HG02759 (cell line): ENCODE results near the gene PDE11A.
"Not testable (repeated sequence)": the region's sequence is repeated elsewhere in the genome, so short reads cannot be mapped to it uniquely, and the experiment has no call there.

Experiments used
- ATAC-seq: cut with Tn5 transposase; IDR thresholded peaks from one replicate; pipeline ENCODE4 v1.9.1; 2021; ENCODE audit warnings: mild to moderate bottlenecking, moderate library complexity; ENCODE audit not compliant: unreplicated experiment

The PDE11A gene

DNA sequence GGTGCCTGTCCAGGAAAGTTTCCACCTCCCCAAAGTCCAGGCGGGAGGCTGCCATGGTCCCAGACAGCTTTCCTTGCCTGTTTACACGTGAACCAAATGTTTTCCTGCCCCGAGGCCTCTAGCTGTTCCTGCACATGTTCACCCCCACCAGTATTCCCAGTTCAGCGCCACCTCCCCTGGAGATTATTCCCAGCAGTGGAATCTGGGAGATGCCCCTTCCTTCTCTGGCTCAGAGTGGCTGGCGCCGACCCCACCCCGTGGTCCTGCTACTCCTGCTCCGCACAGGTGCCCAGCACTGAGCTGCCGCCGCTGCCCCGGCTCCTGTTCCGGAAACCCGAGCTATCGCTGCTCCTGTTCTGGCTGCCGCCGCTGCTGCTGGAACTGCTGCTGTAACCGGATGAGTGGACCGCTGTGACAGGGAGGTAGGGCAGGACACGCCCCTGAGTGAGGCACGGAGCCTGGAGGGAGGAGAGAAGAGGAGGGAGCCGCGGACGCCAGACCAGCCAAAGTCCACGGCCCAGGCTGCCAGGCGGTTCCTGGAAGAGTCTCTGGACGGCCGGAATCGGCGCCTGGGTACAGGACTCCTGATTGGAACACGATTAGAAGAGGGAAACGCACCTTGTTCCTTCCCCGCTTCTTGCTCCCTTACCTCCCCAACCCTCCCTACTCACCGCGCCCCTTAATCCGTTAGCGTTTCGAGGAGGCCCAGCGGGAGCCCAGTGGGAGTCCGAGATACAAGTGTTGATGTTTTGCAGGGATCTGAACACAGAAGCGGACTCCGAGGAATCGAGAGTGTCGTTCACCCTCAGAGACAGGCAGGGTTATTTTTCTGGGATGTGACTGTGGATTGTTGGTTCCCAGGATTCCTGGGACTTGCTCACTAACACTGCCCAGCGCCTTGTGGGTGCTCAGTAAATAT lies at the start of gene PDE11A:
TSS of gene PDE11A (minus strand) at position 395 of the 919 bp plus-strand sequence. CDS start at position 55, 340 bp downstream.
- ATAC-seq = peak; percentile 69

DNA sequence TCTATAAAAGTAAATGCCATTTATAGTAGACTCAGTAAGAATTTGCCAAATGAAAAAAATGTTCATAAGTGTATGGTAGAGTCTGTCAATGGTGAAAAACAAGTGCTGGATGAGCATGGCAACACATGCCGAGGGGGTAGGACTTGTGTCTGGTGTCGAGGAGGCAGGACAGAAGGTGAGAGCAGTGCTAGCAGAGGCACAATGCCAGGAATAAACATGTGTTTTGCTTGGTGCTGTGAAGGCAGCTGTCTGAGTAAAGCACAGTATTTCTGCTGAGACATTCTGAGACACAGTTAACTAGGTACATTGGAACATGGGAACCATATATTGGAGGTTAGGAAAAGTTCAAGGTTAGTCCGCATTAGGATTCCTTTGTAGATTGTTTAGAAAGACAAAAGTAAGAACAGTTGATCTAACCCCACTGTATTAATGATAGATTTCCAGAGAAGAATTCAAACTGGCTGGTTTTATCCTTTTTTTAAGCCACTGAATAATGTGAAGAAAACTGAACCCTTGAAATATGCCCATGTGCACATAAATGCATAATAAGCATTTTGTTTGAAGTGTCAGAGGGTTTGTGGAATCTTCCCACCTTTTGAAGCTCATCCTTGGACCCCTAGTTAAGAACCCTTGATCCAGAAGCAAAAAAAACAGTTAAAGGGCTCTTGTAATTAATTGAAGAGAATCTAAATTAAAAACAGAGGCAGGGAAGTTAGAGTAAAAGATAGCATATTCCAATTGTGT lies 46.8 kb upstream of the PDE11A start:
- ATAC-seq = no peak

DNA sequence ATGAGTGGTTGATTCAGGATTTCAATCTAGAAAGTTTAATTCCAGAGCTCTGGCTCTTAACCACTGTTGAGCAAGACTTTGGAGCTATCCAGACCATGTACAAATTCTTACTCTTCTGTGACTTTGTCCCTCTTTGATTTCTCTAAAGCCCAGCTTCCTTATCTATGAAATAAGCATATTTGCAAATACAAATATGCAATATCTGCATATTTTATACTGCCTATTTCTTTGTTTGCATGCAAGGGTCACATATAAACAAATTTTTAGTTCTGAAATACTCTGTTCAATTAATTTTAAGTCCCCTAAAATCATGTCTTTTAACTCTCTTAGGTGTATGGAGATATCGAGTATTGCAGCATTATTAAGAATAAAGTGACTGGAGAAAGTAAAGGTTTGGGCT lies 45.1 kb upstream of the PDE11A start:
- no peak for ATAC-seq

DNA sequence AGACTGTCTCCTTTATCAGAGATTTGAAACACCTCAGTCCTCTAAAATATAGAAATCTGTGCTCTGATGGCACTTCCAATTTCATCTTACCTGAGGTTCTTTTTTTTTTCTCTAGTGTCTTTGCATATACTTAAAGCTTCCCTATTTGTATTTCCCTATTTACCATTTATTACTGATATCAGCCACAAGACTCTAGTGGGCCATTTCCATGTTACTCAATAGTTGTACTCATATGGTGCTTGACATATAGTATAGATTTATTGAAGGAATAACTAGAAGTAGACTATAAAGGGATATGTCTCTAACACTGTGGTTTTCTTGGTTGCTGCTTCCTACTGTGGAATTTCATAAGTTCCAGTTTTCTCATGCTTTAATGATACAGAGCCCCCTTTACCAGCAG lies 42.7 kb upstream of the PDE11A start:
- ATAC-seq = no peak

DNA sequence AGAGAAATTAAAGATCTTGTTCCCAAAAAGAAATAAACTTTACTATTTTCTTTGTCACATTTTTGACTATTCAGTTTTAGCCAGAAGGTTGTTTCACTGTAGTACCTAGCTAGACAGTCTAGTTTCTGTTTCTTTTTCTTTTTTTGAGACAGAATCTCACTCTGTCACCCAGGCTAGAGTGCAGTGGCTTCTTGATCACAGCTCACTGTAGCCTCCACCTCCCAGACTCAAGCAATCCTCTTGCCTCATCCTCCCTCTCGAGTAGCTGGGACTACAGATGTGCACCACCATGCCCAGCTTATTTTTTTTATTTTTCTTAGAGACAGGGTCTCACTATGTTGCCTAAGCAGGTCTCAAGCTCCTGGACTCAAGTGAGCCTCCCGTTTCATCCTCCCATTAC lies 41.9 kb upstream of the PDE11A start:
- peak; percentile 32 for ATAC-seq

DNA sequence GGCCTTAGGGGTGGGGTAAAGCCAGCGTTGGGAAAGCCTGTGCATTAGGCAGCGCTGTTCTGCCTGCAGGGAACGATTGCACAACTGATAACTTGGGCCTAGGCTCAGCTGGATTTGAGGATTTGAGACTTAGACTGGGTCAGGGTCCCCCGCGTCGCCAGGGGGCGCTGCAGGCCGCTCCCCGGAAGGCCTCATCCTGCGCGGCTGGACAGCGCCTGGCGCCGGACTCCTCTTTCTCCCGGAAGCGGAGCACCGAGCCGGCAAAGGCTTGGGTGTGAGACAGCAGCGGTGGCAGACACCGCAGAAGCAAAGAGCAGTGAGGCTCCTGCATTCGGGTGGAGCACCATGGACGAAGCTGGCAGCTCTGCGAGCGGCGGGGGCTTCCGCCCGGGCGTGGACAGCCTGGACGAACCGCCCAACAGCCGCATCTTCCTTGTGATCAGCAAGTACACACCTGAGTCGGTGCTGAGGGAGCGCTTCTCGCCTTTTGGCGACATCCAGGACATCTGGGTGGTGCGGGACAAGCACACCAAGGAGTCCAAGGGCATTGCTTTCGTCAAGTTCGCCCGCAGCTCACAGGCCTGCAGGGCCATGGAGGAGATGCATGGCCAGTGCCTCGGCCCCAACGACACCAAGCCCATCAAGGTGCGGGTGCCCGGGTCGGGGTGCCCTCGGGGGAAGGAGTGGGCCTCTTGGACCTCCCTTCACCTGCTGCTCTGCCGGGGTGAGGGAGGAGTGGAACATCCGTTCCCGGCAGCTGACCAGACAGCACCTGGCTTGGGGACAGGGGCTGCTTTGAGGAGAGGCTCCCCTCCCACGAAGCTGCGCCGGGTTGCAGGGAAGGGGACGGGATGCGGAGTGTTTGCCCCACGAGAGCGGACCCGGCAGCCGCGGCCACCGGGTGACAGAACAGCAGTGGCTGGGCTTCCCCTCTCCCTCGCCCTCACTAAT lies 39.9 kb upstream of the PDE11A start, which contains the start of gene RBM45:
TSS of gene RBM45 (plus strand) at position 236 of the 951 bp plus-strand sequence. CDS start at position 346, 110 bp downstream.
- ATAC-seq = peak; percentile 93

DNA sequence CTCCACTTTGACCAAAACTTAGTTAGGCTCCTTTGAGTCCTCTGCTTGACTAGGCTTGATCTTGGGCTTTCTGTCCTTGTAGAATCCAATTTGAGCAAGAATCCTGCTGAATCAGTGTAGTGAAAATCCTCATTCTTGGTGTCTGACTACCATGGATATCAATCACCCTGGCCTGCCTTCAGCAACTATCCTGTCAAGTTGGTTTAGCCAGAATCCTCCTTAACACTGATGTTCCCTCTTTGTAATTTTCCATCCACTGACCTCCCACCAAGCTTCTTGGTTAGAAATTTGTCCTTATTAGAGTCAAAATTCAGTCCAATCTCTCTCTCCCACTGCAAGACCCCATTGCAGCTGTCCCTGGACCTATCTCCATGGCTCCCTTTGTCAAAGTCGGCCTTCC lies 39.2 kb upstream of the PDE11A start:
- ATAC-seq = peak; percentile 1

DNA sequence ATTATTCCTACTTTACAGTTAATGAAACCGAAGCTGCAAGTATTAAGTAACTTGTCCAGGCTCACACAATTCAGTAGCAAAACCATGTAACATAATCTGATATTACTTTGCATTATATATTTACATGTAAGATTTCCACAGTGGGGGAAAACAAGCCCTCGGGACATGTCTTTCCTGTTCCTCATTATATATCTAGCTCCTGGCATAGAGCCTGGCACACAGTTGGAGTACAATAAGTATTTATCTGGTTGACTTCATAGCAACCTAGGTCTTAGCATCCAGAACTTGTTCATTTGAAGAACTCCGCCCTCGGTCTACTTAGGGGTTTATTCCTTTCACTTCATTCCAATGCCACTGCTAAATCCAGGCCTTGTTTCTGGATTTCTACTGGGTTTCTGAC lies 38.1 kb upstream of the PDE11A start:
- ATAC-seq = no peak

DNA sequence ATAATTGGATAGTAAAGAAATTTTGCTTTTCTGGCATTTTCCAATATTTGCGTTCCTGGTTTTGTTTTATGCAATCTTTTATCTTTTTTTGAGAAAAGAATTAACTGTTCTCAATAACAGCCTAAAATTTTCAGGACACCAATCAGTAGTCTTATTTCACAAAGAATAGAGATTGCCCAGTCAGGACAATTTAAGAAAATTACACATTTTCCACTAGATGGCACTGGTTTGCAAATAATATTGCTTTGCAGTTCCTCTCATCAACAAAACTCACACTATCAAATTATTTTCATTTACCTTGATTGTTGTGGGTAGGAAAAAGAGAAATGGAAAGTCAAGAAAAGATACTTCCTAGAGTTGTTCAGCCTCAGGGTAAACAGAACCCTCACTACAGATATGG lies 37.2 kb upstream of the PDE11A start:
- ATAC-seq = no peak

DNA sequence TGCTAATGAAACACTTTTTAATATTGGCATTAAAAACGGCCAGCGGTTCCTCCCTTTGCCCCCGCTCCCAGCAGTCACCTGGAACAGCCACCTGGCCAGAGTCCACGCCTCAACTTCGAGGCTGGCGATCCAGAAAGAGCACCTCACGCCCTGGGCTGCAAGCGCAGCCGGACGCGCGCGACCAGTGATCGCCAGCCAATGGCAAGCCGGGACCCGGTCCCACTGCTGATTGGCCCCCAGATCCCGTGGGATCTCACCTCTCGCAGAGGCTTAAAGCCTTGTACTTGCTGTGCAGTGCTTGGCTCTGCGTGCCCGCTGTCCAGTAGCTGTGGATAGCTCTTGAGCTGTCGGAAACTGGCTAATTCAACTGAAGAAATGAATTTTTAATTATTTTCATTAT lies 35.6 kb upstream of the PDE11A start:
- no peak for ATAC-seq

DNA sequence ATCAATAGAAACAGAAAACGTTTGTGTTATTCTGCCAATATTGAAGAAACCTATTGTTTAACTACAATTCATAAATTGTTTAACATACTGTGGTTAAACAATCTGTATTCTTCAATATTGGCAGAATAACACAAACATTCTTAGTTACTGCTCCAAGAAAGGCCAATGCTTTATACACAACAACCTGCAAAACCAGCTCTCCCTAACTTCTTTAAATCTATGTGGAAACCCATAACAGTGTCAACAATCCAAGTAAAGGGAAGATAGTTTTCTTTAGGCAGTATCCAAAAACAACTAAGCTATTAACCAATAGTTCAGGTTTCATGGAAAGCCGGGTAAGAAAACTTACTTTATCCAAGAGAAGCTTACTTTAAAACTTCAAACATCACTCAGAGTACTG lies 33.5 kb upstream of the PDE11A start:
- no peak for ATAC-seq

DNA sequence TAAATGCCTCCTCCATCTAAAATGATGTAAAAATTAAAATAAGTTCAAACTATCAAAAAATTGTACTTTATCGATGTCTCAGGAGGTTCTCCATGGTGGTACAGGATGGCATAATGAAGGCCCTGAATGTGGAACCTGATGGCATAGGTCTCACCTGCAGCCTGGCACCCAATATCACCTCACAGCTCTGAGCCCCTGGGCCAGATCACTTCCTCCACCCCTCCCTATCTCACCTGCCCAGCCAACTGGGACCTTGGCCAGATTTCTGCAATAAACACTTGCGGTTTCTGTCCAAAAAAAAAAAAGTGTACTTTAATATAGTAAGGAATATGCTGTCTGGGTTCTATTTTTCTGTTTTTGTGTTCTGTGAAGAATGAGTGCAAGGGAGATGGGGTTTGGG lies 33.0 kb upstream of the PDE11A start:
- no peak for ATAC-seq

DNA sequence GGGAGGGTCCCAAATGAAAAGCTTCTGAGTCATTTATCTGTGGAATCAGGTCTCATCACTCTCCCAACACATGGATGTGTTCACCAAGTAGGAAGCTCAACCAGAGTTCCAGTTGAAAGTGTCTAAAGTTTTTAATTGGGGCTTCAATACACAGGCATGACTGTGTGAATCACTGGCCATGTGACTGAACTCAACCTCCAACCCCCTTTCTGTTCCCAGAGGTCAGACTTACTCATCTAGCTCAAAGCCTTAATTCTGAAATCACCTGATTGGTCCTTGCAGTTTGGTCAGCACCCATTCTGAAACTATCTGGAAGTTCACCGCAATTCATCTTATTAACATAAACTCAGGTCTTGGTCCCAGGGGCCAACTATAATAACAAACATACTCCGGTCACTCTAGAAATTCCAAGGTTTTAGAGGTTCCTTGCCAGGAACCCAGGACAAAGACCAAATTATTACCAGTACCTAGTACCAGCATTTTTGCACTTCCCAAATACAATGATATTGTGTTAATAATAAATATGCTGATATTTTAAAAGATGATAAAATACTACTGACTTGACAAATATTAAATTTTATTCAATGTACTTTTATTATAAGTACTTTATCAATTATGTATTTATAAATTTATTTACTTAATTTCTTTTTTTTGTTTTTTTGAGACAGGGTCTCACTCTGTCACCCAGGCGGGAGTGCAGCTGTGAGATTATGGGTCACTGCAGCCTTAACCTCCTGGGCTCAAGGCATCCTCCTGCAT lies 28.9 kb upstream of the PDE11A start:
- no peak for ATAC-seq

DNA sequence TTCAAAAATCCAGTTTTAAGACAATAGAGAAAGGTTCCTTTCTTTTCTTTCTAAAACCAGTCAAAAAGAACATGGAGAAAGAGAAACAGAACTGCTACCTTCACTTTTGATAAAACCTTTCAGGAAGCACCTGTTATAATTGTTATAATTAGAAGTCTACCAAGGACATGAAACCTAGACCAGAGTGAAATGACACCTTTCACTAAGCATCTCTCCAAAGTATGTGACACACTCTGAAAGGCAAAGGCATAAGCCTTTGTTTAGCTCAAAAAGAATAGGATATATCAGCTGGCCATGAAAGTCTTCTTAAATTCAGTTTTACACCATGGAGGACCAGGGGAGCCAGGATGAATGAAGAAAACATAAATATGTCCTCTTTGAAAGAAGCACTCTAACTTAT lies 20.9 kb upstream of the PDE11A start:
- ATAC-seq = no peak

DNA sequence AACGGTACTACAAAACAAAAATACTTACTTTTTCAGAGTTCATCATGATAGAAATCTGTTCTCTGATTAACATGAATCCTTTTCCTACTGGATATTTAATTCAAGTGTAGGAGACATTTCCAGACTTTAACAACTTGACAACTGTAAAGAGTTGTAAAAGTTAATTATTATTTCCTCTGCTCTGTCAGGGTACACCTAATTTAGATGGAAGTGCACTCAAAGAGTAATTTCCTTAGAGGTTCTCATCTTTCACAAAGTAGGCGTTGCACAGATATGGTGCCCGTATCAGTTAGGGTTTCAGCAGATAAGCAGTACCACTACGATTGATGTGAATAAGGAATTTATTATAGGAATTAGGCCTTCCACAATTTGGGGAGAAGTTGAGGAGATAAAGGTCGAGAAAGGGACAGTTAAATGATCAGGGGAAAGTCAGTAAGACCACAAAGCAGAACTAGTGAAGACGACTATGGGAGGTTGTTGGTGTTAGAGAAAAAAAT lies 16.2 kb upstream of the PDE11A start:
- no peak for ATAC-seq

DNA sequence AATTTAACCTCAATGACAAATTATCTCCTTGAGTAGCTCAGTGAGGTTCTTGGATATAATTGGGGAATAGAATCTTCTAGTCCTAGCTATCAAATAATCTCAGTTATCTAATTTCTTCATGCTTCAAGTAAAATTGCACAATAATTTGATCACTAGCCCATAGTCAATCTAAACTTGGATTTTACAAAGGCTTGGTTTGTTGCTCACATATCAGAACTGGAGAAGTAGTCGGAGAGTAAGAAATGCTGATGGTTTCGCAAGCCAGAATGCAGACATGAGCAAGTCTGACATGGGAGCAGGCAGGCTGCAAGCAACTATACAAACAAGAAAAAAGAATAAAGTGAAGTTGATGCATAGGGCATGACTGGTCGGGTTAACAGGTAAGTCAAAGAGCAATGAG lies 11.7 kb upstream of the PDE11A start:
- no peak for ATAC-seq

DNA sequence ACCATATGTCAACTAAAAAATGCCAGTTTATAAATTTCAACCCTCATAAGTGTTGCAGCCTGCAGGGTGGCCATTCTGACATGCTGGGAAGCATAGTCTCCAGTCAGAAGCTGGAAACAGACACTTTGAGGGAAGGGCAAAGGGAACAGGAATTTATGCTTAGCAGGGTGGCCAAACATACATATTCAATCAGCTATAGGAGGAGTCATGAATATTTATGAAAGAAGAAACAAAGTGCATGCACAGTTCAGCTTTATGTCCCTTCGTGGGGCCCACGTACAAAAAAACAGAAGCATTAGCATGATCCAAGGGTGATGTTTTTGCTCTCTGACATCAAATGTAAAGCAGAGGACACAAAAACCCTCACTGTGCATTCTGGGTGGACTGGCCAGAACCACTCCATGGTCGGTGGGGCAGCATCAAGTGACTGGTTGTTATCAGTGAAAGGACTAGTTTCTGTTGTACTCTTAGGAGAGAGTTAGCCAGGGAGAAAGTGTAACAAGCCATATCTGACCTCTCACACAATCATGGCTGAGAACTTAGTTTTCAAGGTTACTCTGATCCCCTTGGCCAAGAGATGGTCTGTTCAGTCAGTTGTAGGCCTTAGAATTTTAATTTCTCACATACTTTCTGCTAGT lies 9.9 kb upstream of the PDE11A start:
- no peak for ATAC-seq

DNA sequence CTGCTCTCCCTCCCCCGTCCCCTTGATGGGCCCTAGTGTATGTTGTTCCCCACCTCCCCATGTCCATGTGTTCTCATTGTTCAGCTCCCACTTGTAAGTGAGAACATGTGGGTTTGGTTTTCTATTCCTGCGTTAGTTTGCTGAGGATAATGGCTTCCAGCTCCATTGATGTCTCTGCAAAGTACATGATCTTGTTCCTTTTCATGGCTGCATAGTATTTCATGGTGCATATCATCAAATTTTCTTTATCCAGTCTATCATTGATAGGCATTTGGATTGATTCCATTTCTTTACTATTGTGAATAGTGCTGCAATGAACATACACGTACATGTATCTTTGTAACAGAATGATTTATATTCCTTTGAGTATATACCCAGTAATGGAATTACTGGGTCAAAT lies 6.7 kb upstream of the PDE11A start:
- not testable (repeated sequence) for ATAC-seq

DNA sequence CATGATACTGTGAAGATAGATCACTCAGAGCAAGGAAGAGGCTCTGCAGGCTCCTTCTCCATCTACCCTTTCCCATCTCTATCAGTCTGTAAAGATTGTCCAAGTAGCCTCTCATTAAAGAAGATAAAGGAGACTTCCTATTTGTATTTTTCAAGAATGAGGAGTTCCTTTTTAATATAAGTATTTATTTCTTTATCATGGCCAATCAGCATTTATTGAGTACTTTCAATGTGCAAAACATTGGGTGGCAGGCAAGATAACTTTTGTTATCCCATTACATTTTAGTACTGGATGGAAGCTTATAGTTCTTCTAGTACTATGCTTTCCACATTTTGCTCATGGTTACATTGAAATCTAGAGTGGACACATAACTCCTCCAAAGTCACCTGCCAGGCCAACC lies 3.6 kb upstream of the PDE11A start:
- no peak for ATAC-seq

DNA sequence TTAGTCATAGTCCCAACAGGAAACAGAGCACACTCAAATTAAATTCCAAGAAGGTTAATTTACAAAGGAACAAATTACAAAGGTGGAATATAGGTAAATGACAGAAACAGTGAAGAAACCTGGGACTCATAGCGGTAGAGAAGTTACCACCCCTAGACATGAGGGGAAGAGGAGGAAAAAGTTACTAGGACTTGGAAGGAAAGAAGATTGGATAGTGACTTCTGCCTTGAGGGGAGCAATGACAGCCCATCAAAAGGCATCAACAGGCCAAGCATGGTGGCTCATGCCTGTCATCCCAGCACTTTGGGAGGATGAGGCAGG lies 2.4 kb upstream of the PDE11A start:
- no peak for ATAC-seq
